H9 (cell line): Measurements from ENCODE around the gene F10. TPM values are rescaled to one million over a fixed set of nuclear protein-coding genes. Genes with fewer than 3 reads are reported as not detected.

Experiments used
- DNase-seq: peaks from one replicate; pipeline ENCODE4 v3.0.0-alpha.2; 2017
- H2AFZ ChIP-seq: one replicate; pipeline ENCODE4 v1.6.1; 2013; ENCODE audit warnings: mild to moderate bottlenecking, low read length, control low read depth, moderate library complexity
- H2AK5ac ChIP-seq: 2 replicates; pipeline ENCODE4 v1.6.1; 2013; ENCODE audit warnings: low read length, control low read depth, mixed read lengths; ENCODE audit not compliant: insufficient read length
- H2BK120ac ChIP-seq: one replicate; pipeline ENCODE4 v1.6.1; 2013; ENCODE audit warnings: low read depth, mild to moderate bottlenecking, low read length, control low read depth, inconsistent platforms; ENCODE audit not compliant: poor library complexity, severe bottlenecking
- H2BK12ac ChIP-seq: 2 replicates; pipeline ENCODE4 v1.6.1; 2013; ENCODE audit warnings: low read length, control low read depth, mixed read lengths, low read depth; ENCODE audit not compliant: insufficient read length
- H2BK15ac ChIP-seq: 2 replicates; pipeline ENCODE4 v1.6.1; 2013; ENCODE audit warnings: low read depth, low read length, control low read depth
- H2BK20ac ChIP-seq: one replicate; pipeline ENCODE4 v1.6.1; 2013; ENCODE audit warnings: low read depth, mild to moderate bottlenecking, low read length, control low read depth, inconsistent platforms; ENCODE audit not compliant: poor library complexity, severe bottlenecking
- H2BK5ac ChIP-seq: 2 replicates; pipeline ENCODE4 v1.6.1; 2013; ENCODE audit warnings: low read length, control low read depth, mixed read lengths; ENCODE audit not compliant: insufficient read length
- H3K14ac ChIP-seq: 2 replicates; pipeline ENCODE4 v1.6.1; 2013; ENCODE audit warnings: low read length, control low read depth; ENCODE audit not compliant: insufficient read depth
- H3K18ac ChIP-seq: 2 replicates; pipeline ENCODE4 v1.6.1; 2013; ENCODE audit warnings: low read depth, mild to moderate bottlenecking, mixed read lengths, low read length, control low read depth; ENCODE audit not compliant: insufficient read length
- H3K23ac ChIP-seq: 2 replicates; pipeline ENCODE4 v1.6.1; 2013; ENCODE audit warnings: low read length, control low read depth, mixed read lengths, low read depth; ENCODE audit not compliant: insufficient read length
- H3K23me2 ChIP-seq: 2 replicates; pipeline ENCODE4 v1.6.1; 2013; ENCODE audit warnings: low read depth, mild to moderate bottlenecking, mixed read lengths, low read length, control low read depth; ENCODE audit not compliant: insufficient read length, poor library complexity, severe bottlenecking
- H3K27ac ChIP-seq: 2 replicates; pipeline ENCODE4 v1.5.1; 2013; ENCODE audit warnings: low read length, control low read depth, mixed read lengths, low read depth; ENCODE audit not compliant: insufficient read length
- H3K27me3 ChIP-seq: 2 replicates; pipeline ENCODE4 v1.6.1; 2013; ENCODE audit warnings: low read length, control low read depth, inconsistent platforms; ENCODE audit not compliant: insufficient read depth
- H3K4ac ChIP-seq: 2 replicates; pipeline ENCODE4 v1.6.1; 2013; ENCODE audit warnings: low read depth, mild to moderate bottlenecking, control low read depth, inconsistent platforms, low read length, moderate library complexity
- H3K4me1 ChIP-seq: 2 replicates; pipeline ENCODE4 v1.6.1; 2013; ENCODE audit warnings: low read length, control low read depth, inconsistent platforms; ENCODE audit not compliant: insufficient read depth
- H3K4me2 ChIP-seq: 2 replicates; pipeline ENCODE4 v1.6.1; 2013; ENCODE audit warnings: low read length, control low read depth, mixed read lengths; ENCODE audit not compliant: insufficient read length, insufficient read depth
- H3K56ac ChIP-seq: 2 replicates; pipeline ENCODE4 v1.6.1; 2013; ENCODE audit warnings: low read depth, mild to moderate bottlenecking, mixed read lengths, low read length, control low read depth; ENCODE audit not compliant: insufficient read length
- H3K79me1 ChIP-seq: 2 replicates; pipeline ENCODE4 v1.6.1; 2013; ENCODE audit warnings: low read depth, mild to moderate bottlenecking, moderate library complexity, low read length, control low read depth, inconsistent platforms; ENCODE audit not compliant: insufficient read depth, poor library complexity, severe bottlenecking
- H3K79me2 ChIP-seq: 2 replicates; pipeline ENCODE4 v1.6.1; 2013; ENCODE audit warnings: low read length, control low read depth, inconsistent platforms; ENCODE audit not compliant: insufficient read depth
- H3K9ac ChIP-seq: 2 replicates; pipeline ENCODE4 v1.6.1; 2013; ENCODE audit warnings: low read length, control low read depth, mixed read lengths; ENCODE audit not compliant: insufficient read length; ENCODE audit errors: extremely low read depth
- H3K9me3 ChIP-seq: one replicate; pipeline ENCODE4 v1.6.1; 2013; ENCODE audit warnings: low read depth, low read length, inconsistent platforms; ENCODE audit not compliant: control insufficient read depth
- H3T11ph ChIP-seq: one replicate; pipeline ENCODE4 v1.6.1; 2013; ENCODE audit warnings: mild to moderate bottlenecking, low read length, control low read depth, inconsistent platforms
- H4K20me1 ChIP-seq: one replicate; pipeline ENCODE4 v1.6.1; 2013; ENCODE audit not compliant: control insufficient read depth, insufficient read length, insufficient read depth
- H4K5ac ChIP-seq: 2 replicates; pipeline ENCODE4 v1.6.1; 2013; ENCODE audit warnings: low read depth, mild to moderate bottlenecking, mixed read lengths, low read length, control low read depth; ENCODE audit not compliant: insufficient read length
- H4K8ac ChIP-seq: replicated peaks from 2 replicates; pipeline ENCODE4 v1.6.1; 2013; ENCODE audit warnings: low read length, control low read depth, mixed read lengths, low read depth; ENCODE audit not compliant: insufficient read length
- H4K91ac ChIP-seq: 2 replicates; pipeline ENCODE4 v1.6.1; 2013; ENCODE audit warnings: low read depth, mild to moderate bottlenecking, moderate library complexity, mixed read lengths, low read length, control low read depth; ENCODE audit not compliant: insufficient read length
- H3K27ac Mint-ChIP-seq, 3 experiments: 2 replicates in 2 of 3; 3 replicates in 1 of 3; pipeline ENCODE4 v1.8.0; 2020 to 2021; ENCODE audit warnings: mixed read lengths in 3 of 3, mild to moderate bottlenecking in 1 of 3, moderate library complexity in 1 of 3
- H3K27me3 Mint-ChIP-seq: 2 replicates; pipeline ENCODE4 v1.8.0; 2021; ENCODE audit warnings: low read depth, mild to moderate bottlenecking, moderate library complexity, mixed read lengths
- H3K36me3 Mint-ChIP-seq, 3 experiments: 2 replicates in 2 of 3; 3 replicates in 1 of 3; pipeline ENCODE4 v1.8.0; 2020 to 2021; ENCODE audit warnings: low read depth in 3 of 3, mixed read lengths in 3 of 3; ENCODE audit not compliant: insufficient read depth in 1 of 3
- H3K4me1 Mint-ChIP-seq, 2 experiments: 2 replicates each; pipeline ENCODE4 v1.8.0; 2020; ENCODE audit warnings: mixed read lengths in 2 of 2
- H3K4me3 Mint-ChIP-seq, 2 experiments: 2 replicates in 1 of 2; 3 replicates in 1 of 2; pipeline ENCODE4 v1.8.0; 2020 to 2021; ENCODE audit warnings: mild to moderate bottlenecking in 2 of 2, mixed read lengths in 2 of 2, moderate library complexity in 1 of 2
- H3K9me3 Mint-ChIP-seq, 2 experiments: 2 replicates in 1 of 2; 3 replicates in 1 of 2; pipeline ENCODE4 v1.8.0; 2020; ENCODE audit warnings: mild to moderate bottlenecking in 2 of 2, mixed read lengths in 2 of 2, moderate library complexity in 1 of 2
- CTCF ChIP-seq: fragments of 200-600 bp; sonication (generic); conservative IDR thresholded peaks from 3 replicates; pipeline ENCODE4 v1.8.0; 2021; ENCODE audit warnings: antibody characterized with exemption, mild to moderate bottlenecking
- WGBS: extraction: QIAGEN DNeasy Blood & Tissue Kit; methylation state at CpG from one replicate; pipeline ENCODE4 v1.1.7; 2013; ENCODE audit warnings: missing lambda C conversion rate, low lambda C conversion rate, mixed read lengths; ENCODE audit not compliant: insufficient read length; ENCODE audit errors: extremely low coverage; 5-methylcytosine and 5-hydroxymethylcytosine counted together
- total RNA-seq: library from RNA; stranded (reverse); gene quantifications from 2 replicates; pipeline ENCODE4 v1.2.1, GENCODE V29; 2021

F10 gene
- total RNA-seq, 1 experiment from 2014 or later = 1.7 TPM

DNA sequence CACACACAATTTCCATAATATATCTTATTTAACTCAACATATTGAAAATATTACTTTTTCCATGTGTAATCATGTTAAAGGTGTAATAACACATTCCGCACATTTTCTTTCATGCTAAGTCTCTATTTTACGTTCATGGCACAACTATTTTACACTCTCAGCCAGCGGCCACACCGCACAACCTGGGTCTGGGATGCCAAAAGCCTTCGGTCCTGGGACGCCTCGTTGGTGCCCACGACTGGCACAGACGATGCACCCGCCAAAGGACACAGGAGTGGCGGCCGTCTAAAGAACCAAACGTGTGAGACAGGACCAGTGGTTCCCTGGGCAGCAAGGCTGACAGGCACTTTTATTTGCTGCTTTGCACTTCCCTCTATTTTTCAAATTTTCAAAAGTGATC is 25.8 kb downstream of the F10 start:
- Histone ChIP-seq H3K4ac (no peak overlapping the region), H3K79me2 (no peaks in the 10 kb centered on the region), H3T11ph (no peak overlapping the region), H3K9ac (no peak overlapping the region), H3K56ac (no peak overlapping the region), H4K5ac (no peak overlapping the region), H4K20me1 (no peaks in the 10 kb centered on the region), H3K4me2 (no peak overlapping the region), H2BK5ac (no peak overlapping the region), H3K9me3 (no peaks in the 10 kb centered on the region), H2BK15ac (no peak overlapping the region), H2AFZ (no peak overlapping the region), H2BK20ac (no peak overlapping the region), H3K14ac (no peak overlapping the region; the same call in 1 of the 2 replicates), H3K18ac (no peak overlapping the region), H2BK12ac (no peak overlapping the region), H3K4me1 (no peaks in the 10 kb centered on the region), H3K79me1 (no peaks in the 10 kb centered on the region), H3K27me3 (no peaks in the 10 kb centered on the region; the same call in 1 of the 2 replicates), H2BK120ac (no peak overlapping the region), H3K27ac (no peak overlapping the region), H2AK5ac (no peak overlapping the region), H3K23me2 (peaks cover 7% of the 10 kb centered on the region), H4K91ac (no peak overlapping the region), H4K8ac (no peak overlapping the region), H3K23ac (no peak overlapping the region)
- DNase-seq = peak; percentile 13
- H3K9me3 Mint-ChIP-seq = no peaks in the 10 kb centered on the region; a peak in 1 of 5 replicates
- no CpG with 5 or more reads among the region's 13 CpGs for WGBS
- H3K27me3 Mint-ChIP-seq = peaks cover 28% of the 10 kb centered on the region
- H3K4me3 Mint-ChIP-seq = no peak overlapping the region
- TF ChIP-seq CTCF = no peak
- no peaks in the 10 kb centered on the region; a peak in 2 of 7 replicates for H3K36me3 Mint-ChIP-seq
- H3K27ac Mint-ChIP-seq = no peak overlapping the region
- peaks cover 11 to 22% of the 10 kb centered on the region in 2 experiments for H3K4me1 Mint-ChIP-seq
